ENCODE measurements around the gene PANX1. TPM values are rescaled to one million over a fixed set of nuclear protein-coding genes. Genes with fewer than 3 reads are reported as not detected.

The PANX1 gene
- total and polyA plus RNA-seq, 2 experiments from 2014 or later: 13.0 to 16.5 TPM

- peak; percentile 52 to 65 for DNase-seq (ENCODE audit: low read depth in 1 of 2, low spot score in 1 of 2)
- Histone ChIP-seq H3K27ac (no peak overlapping the region), H3K9me3 (ENCODE audit: low read depth) (no peaks in the 10 kb centered on the region), H3K4me1 (ENCODE audit: low read depth) (no peaks in the 10 kb centered on the region), H3K27me3 (no peaks in the 10 kb centered on the region), H3K4me3 (no peak overlapping the region), H3K36me3 (no peaks in the 10 kb centered on the region)
- peak; percentile 88 for TF ChIP-seq CTCF (IDR thresholded peaks at IDR 0.05; ENCODE audit: low read depth, low read length)
Measured at GRCh38 chr11:94171693-94172440, 43.2 kb downstream of the PANX1 start.

GRCh38 chr11:94175535-94175934 lies 46.9 kb downstream of the PANX1 start:
- H3K27me3 ChIP-seq: no peaks in the 10 kb centered on the region
- no peak overlapping the region for H3K4me3 ChIP-seq
- H3K9me3 ChIP-seq (ENCODE audit: low read depth): no peaks in the 10 kb centered on the region
- H3K4me1 ChIP-seq (ENCODE audit: low read depth): no peaks in the 10 kb centered on the region
- no peak for TF ChIP-seq CTCF (IDR thresholded peaks at IDR 0.05; ENCODE audit: low read depth, low read length)
- H3K27ac ChIP-seq: no peak overlapping the region
- H3K36me3 ChIP-seq: peaks cover 7% of the 10 kb centered on the region
- DNase-seq (ENCODE audit: low read depth in 1 of 2, low spot score in 1 of 2): peak in 1 of 2 donors; percentile 92

- peaks cover 20% of the 10 kb centered on the region for H3K36me3 ChIP-seq
- H3K27ac ChIP-seq: no peak overlapping the region
- no peaks in the 10 kb centered on the region for H3K9me3 ChIP-seq (ENCODE audit: low read depth)
- H3K4me3 ChIP-seq: no peak overlapping the region
- no peaks in the 10 kb centered on the region for H3K4me1 ChIP-seq (ENCODE audit: low read depth)
- H3K27me3 ChIP-seq: no peaks in the 10 kb centered on the region
- DNase-seq (ENCODE audit: low read depth in 1 of 2, low spot score in 1 of 2): no peak
- no peak for TF ChIP-seq CTCF (IDR thresholded peaks at IDR 0.05; ENCODE audit: low read depth, low read length)
Measured at GRCh38 chr11:94178331-94178730, 49.7 kb downstream of the PANX1 start.

- peaks cover 20% of the 10 kb centered on the region for H3K36me3 ChIP-seq
- H3K27ac ChIP-seq: no peak overlapping the region
- no peak for TF ChIP-seq CTCF (IDR thresholded peaks at IDR 0.05; ENCODE audit: low read depth, low read length)
- H3K4me3 ChIP-seq: no peak overlapping the region
- H3K27me3 ChIP-seq: no peaks in the 10 kb centered on the region
- no peaks in the 10 kb centered on the region for H3K4me1 ChIP-seq (ENCODE audit: low read depth)
- H3K9me3 ChIP-seq (ENCODE audit: low read depth): no peaks in the 10 kb centered on the region
- no peak for DNase-seq (ENCODE audit: low read depth in 1 of 2, low spot score in 1 of 2)
Measured at GRCh38 chr11:94179696-94180095, 51.1 kb downstream of the PANX1 start.

- no peak for TF ChIP-seq CTCF (IDR thresholded peaks at IDR 0.05; ENCODE audit: low read depth, low read length)
- no peaks in the 10 kb centered on the region for H3K27me3 ChIP-seq
Measured at GRCh38 chr11:94181526-94181925, 52.9 kb downstream of the PANX1 start.

More at GRCh38 chr11:94181526-94181925, 52.9 kb downstream of the PANX1 start:
- Histone ChIP-seq H3K4me3 (no peak overlapping the region), H3K36me3 (peaks cover 20% of the 10 kb centered on the region), H3K27ac (no peak overlapping the region), H3K9me3 (ENCODE audit: low read depth) (no peaks in the 10 kb centered on the region), H3K4me1 (ENCODE audit: low read depth) (no peaks in the 10 kb centered on the region)
- DNase-seq (ENCODE audit: low read depth in 1 of 2, low spot score in 1 of 2): no peak
